Hepatocyte (in vitro differentiated cells): ENCODE measurements around the gene RARG. TPM values are rescaled to one million over a fixed set of nuclear protein-coding genes. Genes with fewer than 3 reads are reported as not detected.

Experiments used
- DNase-seq: peaks from one replicate; pipeline ENCODE4 v3.0.0-alpha.2; 2016; ENCODE audit warnings: low spot score
- H2AFZ ChIP-seq: fragments of 200-600 bp; sonication (generic); 2 replicates; pipeline ENCODE4 v1.6.0; 2016; ENCODE audit warnings: antibody characterized with exemption, mild to moderate bottlenecking
- H3K27ac ChIP-seq: fragments of 200-600 bp; sonication (generic); 2 replicates; pipeline ENCODE4 v1.5.1; 2016; ENCODE audit warnings: mild to moderate bottlenecking
- H3K27me3 ChIP-seq: fragments of 200-600 bp; sonication (generic); 2 replicates; pipeline ENCODE4 v1.6.1; 2016
- H3K36me3 ChIP-seq: fragments of 200-600 bp; sonication (generic); replicated peaks from 2 replicates; pipeline ENCODE4 v1.5.1; 2016; ENCODE audit warnings: low read depth; ENCODE audit not compliant: insufficient read depth
- H3K4me1 ChIP-seq: fragments of 200-600 bp; sonication (generic); 2 replicates; pipeline ENCODE4 v1.5.1; 2016; ENCODE audit warnings: mild to moderate bottlenecking, moderate library complexity; ENCODE audit not compliant: insufficient read depth
- H3K4me2 ChIP-seq: fragments of 200-600 bp; sonication (generic); 2 replicates; pipeline ENCODE4 v1.6.0; 2016
- H3K4me3 ChIP-seq: fragments of 200-600 bp; sonication (generic); 2 replicates; pipeline ENCODE4 v1.5.1; 2016; ENCODE audit warnings: mild to moderate bottlenecking
- H3K79me2 ChIP-seq: fragments of 200-600 bp; sonication (generic); 2 replicates; pipeline ENCODE4 v1.6.0; 2017; ENCODE audit warnings: mild to moderate bottlenecking
- H3K9me2 ChIP-seq: fragments of 200-600 bp; sonication (generic); replicated peaks from 2 replicates; pipeline ENCODE4 v1.6.0; 2017; ENCODE audit warnings: mild to moderate bottlenecking; ENCODE audit not compliant: insufficient read depth
- H3K9me3 ChIP-seq: fragments of 200-600 bp; sonication (generic); 2 replicates; pipeline ENCODE4 v1.5.1; 2016; ENCODE audit warnings: low read depth, mild to moderate bottlenecking
- H4K20me1 ChIP-seq: fragments of 200-600 bp; sonication (generic); 2 replicates; pipeline ENCODE4 v1.6.0; 2016; ENCODE audit warnings: mild to moderate bottlenecking; ENCODE audit not compliant: insufficient read depth, poor library complexity, severe bottlenecking
- EZH2 ChIP-seq: fragments of 200-600 bp; sonication (generic); IDR thresholded peaks from 2 replicates; pipeline ENCODE4 v1.6.1; 2016; ENCODE audit warnings: antibody characterized with exemption, mild to moderate bottlenecking, borderline replicate concordance
- EZH2phosphoT487 ChIP-seq: fragments of 200-600 bp; sonication (generic); IDR thresholded peaks from one replicate; pipeline ENCODE4 v1.6.1; 2018; ENCODE audit warnings: antibody characterized with exemption, mild to moderate bottlenecking, low read depth, moderate library complexity; ENCODE audit not compliant: unreplicated experiment, severe bottlenecking
- WGBS: methylation state at CpG from one replicate; pipeline ENCODE4 v1.1.6; 2016; ENCODE audit warnings: low lambda C conversion rate; ENCODE audit errors: missing lambda C conversion rate; 5-methylcytosine and 5-hydroxymethylcytosine counted together
- polyA plus RNA-seq: library from polyadenylated mRNA; unstranded; fragments of >200 nt; fragmentation: Nextera tagmentation; extraction: Ambion mirVana; gene quantifications from 2 replicates; pipeline ENCODE4 v1.2.1, GENCODE V29; 2016
- total RNA-seq: library from RNA; depleted of rRNA; stranded (reverse); fragments of >200 nt; gene quantifications from 2 replicates; pipeline ENCODE4 v1.2.3, GENCODE V29; 2014
- TF ChIP-seq, protein P1 (sequence below): fragments of 200-600 bp; sonication (generic); IDR thresholded peaks from 2 replicates; pipeline ENCODE4 v1.5.1; 2016; ENCODE audit warnings: antibody characterized with exemption, mild to moderate bottlenecking; ENCODE audit not compliant: poor library complexity

The RARG gene
- total and polyA plus RNA-seq, 2 experiments from 2014 or later: 20.9 to 28.1 TPM

DNA sequence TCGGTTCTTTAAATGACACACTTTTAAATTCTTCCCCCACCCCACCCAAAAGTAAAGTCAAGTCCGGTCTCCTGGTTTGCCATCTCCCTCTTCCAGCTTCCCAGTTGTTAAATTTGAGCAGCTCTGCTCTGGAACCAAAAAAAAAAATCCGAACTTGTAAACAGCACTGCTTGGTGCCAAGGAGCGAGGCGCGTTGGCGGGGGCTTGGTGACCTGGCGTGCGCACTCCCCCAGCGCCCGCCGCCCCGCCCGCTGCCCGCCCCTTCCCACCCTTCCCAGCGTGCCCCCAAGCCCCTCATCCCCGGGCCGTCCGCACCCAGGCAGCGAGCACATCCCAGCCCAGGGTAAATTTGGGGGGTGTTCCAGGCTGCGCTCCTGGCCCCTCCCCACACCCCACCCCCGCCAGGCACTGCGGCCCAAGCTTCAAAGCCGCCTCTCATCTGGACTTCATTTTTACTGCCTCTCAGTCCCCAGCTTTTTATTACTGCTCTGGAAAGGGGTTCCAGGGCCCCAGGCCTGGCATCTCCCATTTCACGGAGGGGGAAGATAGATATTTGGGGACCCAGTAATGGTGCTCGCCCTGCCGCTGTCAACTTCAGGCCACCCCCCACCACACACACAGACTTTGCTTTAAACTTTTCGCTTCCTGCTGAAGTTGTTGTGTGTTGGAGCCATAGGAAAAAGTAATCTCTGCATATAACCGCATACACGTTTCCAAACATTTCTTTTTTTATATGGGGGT lies 13.3 kb downstream of the RARG start:
- Histone ChIP-seq H3K9me3 (no peaks in the 10 kb centered on the region), H3K27ac (peak overlapping the region; percentile 100), H3K4me1 (peaks cover 53% of the 10 kb centered on the region), H3K79me2 (peaks cover 57% of the 10 kb centered on the region), H3K9me2 (no peaks in the 10 kb centered on the region), H3K36me3 (no peaks in the 10 kb centered on the region), H3K27me3 (no peaks in the 10 kb centered on the region), H4K20me1 (peaks cover 14% of the 10 kb centered on the region), H3K4me2 (peak overlapping the region; percentile 98), H2AFZ (no peak overlapping the region), H3K4me3 (peak overlapping the region; percentile 91)
- TF ChIP-seq, protein P1, sequence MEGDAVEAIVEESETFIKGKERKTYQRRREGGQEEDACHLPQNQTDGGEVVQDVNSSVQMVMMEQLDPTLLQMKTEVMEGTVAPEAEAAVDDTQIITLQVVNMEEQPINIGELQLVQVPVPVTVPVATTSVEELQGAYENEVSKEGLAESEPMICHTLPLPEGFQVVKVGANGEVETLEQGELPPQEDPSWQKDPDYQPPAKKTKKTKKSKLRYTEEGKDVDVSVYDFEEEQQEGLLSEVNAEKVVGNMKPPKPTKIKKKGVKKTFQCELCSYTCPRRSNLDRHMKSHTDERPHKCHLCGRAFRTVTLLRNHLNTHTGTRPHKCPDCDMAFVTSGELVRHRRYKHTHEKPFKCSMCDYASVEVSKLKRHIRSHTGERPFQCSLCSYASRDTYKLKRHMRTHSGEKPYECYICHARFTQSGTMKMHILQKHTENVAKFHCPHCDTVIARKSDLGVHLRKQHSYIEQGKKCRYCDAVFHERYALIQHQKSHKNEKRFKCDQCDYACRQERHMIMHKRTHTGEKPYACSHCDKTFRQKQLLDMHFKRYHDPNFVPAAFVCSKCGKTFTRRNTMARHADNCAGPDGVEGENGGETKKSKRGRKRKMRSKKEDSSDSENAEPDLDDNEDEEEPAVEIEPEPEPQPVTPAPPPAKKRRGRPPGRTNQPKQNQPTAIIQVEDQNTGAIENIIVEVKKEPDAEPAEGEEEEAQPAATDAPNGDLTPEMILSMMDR: no peak
- TF ChIP-seq EZH2 (no peak), EZH2phosphoT487 (no peak)
- 18% methylated on average over 20 of the region's 30 CpGs for WGBS
- DNase-seq: no peak

DNA sequence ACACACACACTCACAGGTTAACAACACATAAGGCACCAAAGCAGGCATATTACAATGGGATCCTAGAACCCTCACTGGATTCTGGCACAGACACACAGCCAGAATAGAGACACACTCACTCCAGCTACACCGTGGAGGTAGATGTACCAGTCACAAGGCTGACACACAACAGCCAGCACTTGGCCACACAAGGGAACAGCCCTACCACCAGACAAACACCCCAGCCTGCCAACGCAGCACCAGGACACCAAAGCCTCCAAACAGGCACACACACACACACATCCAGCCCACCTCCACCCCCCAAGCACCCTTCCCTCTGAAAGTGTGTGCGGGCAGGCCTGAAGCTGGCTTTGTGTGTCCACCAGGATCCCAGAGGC lies 14.1 kb downstream of the RARG start:
- 32% methylated on average over 3 of the region's 3 CpGs for WGBS
- peaks cover 57% of the 10 kb centered on the region for H3K79me2 ChIP-seq
- H3K27me3 ChIP-seq: no peaks in the 10 kb centered on the region
- peak overlapping the region; percentile 98 for H3K4me2 ChIP-seq
- peaks cover 46% of the 10 kb centered on the region for H3K4me1 ChIP-seq
- H3K9me3 ChIP-seq: no peaks in the 10 kb centered on the region
- H2AFZ ChIP-seq: no peak overlapping the region
- peak overlapping the region; percentile 100 for H3K27ac ChIP-seq
- no peak for TF ChIP-seq EZH2phosphoT487
- no peak for TF ChIP-seq EZH2
- TF ChIP-seq, protein P1: no peak
- H3K4me3 ChIP-seq: no peak overlapping the region
- H4K20me1 ChIP-seq: peaks cover 20% of the 10 kb centered on the region
- no peaks in the 10 kb centered on the region for H3K9me2 ChIP-seq
- no peaks in the 10 kb centered on the region for H3K36me3 ChIP-seq
- no peak for DNase-seq

DNA sequence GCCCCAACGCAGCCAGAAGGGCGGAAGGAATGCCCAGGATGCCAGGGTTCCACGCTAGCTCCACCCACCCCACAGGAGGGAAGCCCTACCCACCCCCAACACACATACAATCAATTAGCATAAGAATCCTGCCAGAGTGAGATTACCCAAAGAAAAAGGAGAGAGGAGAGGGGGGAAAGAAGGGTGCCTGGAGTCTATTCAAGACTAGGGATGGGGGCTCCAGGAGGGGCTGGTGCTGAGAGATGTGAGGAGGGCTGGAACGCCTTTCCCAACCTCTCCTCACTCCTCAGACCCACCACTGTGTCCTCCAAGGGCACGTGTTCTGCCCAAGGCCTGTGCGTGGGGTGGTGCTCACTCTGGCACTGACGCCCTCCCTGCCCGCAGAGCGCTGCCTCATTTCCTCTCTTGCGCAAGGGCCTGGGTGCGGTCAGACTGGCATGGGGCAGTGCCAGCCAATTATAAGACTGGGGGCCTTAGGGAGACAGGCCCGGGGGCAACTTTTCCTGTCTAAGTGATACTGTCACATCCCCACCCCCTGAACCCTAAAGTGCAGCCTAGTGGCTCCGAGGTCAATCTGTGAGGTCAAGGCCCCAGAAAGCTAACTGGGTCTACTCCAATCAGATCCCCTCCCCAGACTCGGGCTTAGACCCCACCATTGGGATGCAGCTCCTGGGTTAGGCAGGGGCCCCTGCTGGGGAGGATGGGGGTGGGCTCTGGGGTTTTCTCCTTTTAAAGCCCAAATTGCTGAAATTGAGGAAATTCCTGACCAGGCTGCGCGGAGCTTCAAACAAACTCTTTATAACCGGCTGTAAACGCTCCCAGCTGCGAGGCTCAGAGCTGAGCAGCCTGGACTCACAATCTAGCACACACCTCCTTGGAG lies 14.7 kb downstream of the RARG start:
- peaks cover 21% of the 10 kb centered on the region for H4K20me1 ChIP-seq
- no peak overlapping the region for H3K4me3 ChIP-seq
- H3K9me2 ChIP-seq: no peaks in the 10 kb centered on the region
- peaks cover 39% of the 10 kb centered on the region for H3K4me1 ChIP-seq
- no peak overlapping the region for H2AFZ ChIP-seq
- H3K9me3 ChIP-seq: no peaks in the 10 kb centered on the region
- WGBS: 43% methylated on average over 19 of the region's 19 CpGs
- no peak for DNase-seq
- H3K4me2 ChIP-seq: peak overlapping the region; percentile 98
- H3K79me2 ChIP-seq: peaks cover 57% of the 10 kb centered on the region
- TF ChIP-seq EZH2phosphoT487 (no peak), EZH2 (no peak)
- TF ChIP-seq, protein P1: no peak
- H3K27ac ChIP-seq: peak overlapping the region; percentile 100
- H3K27me3 ChIP-seq: no peaks in the 10 kb centered on the region
- H3K36me3 ChIP-seq: no peaks in the 10 kb centered on the region
